Fibroblast of skin of right biceps (primary cell): ENCODE measurements around the gene XDH.

ENCODE experiments used
- DNase-seq: peaks from one replicate; pipeline ENCODE4 v3.0.0-alpha.2; 2013

The XDH gene

GRCh38 chr2:31414601-31415241 lies at the start of gene XDH:
Gene XDH, minus strand, starts transcription at chr2:31414742. Its CDS starts 76 bp downstream, at chr2:31414666.
- DNase-seq, result no peak

- no peak for DNase-seq
Measured at GRCh38 chr2:31457651-31458050, 43.1 kb upstream of the XDH start.

- peak; percentile 71 for DNase-seq
Measured at GRCh38 chr2:31446848-31447247, 32.3 kb upstream of the XDH start.

DNA sequence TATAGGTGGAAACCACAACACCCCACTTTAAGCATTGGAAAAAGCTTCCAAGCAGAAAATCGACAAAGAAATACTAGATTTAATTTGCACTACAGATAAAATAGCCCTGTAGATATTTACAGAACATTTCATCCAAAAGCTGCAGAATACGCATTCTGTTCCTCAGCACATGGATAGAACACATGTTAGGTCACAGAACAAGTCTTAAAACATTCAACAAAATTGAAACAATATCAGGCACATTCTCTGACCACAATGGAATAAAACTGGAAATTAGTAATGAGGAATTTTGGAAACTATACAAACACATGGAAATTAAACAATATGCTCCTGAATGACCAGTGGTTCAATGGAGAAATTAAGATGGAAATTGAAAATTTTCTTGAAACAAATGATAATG lies 27.8 kb upstream of the XDH start:
- no peak for DNase-seq

DNA sequence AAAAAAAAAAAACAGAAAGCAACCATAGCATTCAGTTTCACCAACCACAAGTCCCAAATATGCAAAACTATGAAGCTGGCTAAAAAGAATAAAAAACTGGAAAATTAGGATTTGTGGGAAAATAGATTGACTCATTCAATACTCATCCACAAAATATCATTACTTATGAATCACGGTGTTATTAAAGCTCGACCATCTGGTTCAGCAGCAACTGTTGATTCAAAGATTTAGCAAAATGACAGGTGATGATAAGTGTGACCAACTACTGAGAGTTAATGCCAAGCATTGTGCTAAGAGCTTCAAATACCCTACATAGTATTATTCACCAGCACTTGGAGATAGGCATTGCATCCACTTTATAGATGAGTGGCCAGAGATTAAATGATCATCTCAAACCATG lies 26.2 kb upstream of the XDH start:
- DNase-seq, result peak; percentile 97

GRCh38 chr2:31434911-31435310 lies 20.4 kb upstream of the XDH start:
- no peak for DNase-seq

- no peak for DNase-seq
Measured at GRCh38 chr2:31433541-31433940, 19.0 kb upstream of the XDH start.

GRCh38 chr2:31430439-31431165 lies 16.1 kb upstream of the XDH start:
- DNase-seq, result no peak

- no peak for DNase-seq
Measured at GRCh38 chr2:31429759-31430438, 15.4 kb upstream of the XDH start.

- DNase-seq, result no peak
Measured at GRCh38 chr2:31429040-31429439, 14.5 kb upstream of the XDH start.

- DNase-seq, result peak; percentile 36
Measured at GRCh38 chr2:31428001-31428418, 13.5 kb upstream of the XDH start.

DNA sequence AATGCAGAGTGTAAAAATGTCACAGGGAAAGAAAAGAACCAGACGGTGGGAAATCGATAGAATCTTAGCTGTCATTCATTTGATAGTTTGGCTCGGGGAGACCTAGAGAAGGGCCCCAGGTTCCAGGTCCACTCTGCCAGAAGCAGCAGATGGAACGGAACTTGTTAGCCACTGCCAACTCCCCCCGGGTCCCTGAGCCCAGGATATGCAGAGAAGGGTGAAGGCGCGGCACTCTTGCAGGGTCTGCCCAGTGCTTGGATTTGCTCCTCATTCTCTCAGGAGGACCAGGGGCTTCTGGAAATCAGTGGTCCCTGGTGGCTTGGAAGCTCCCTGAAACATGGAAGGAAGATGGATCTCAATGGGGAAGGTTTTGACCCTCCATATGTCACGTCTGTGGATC lies 11.6 kb upstream of the XDH start:
- DNase-seq, result no peak

DNA sequence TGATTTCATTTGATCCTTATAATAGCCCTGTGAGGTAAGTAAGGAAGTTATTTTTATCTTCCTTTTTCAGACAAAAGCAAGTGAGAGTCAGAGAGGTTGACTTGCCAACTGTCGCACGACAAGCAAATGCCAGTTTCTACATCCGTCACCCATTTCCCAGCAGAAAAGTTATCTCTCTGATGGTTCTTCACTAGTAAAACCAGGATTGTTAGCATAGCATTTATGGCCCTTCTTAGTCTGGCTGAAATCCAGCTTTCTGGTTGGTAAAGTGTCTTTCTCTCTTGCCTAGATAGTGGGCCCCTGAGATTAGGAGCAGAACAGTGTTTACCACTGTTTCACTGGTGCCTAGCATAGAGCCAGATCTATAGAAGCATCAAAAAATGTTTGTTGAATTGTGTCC lies 7.1 kb upstream of the XDH start:
- DNase-seq, result no peak

- peak; percentile 39 for DNase-seq
Measured at GRCh38 chr2:31420936-31421335, 6.4 kb upstream of the XDH start.

DNA sequence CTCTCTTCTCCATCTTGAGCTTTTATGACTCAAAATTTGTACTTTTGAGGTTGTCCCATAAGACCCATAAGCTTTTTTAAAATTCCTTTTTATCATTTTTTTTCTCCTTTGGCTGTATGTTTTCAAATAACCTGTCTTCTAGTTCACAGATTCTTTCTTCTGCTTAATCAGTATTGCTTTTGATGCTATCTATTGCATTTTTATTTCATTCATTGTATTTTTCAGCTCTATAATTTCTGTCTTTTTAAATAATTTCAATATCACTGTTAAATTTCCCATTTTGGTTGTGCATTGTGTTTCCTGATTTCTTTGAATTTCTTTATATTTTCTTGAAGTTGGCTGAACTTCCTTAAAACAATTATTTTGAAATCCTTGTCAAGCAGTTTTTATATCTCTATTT lies 4.8 kb upstream of the XDH start:
- no peak for DNase-seq

DNA sequence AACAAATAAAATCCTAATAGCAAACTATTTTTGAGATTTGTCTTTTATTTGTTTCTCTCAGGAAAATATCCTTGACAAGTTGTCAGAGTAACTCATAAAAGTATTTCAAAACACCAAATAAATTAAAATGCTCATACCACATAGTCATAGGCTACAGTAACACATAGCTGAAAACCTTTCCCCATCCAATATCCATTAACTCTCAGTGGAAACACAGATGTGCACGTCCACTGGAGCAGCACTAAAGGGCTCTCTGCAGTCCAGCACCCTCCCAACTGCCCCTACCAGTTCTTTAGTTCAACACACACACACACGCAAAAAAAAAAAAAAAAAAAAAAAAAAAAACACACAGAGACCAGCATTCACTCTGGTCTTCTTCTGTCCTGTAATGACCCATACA lies 879 bp upstream of the XDH start:
- DNase-seq, result no peak

DNA sequence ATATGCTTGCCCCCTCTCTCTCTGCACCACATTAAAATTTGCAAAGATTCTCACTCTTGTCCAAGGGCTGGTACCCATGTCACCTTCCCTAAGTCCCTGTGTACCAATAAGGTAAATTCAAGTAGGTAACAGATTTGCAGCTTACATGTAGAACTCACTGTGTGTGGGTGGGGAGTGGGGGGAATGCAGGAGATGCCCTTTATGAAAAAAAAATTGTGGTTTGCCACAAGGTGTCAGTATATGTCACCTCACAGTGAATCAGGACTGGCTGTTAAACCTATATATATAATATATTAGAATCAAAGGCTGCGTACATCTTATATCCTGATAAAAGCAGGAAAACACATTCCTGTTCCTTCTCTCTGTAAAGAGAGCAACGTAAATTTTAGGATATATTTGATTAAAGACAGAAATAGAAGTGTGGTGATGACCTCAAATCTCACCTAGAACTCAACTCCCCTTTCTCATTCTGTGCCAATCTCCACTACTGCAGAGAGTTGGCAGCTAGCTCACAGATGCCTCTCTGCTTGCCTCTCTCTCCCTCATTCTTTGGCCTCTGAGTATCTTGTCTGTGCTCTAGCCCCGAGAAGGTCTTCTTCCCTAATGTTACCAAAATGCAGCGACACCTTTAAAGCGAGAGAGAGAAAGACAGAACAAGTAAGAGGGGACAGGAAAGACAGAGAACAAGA lies 536 bp downstream of the XDH start:
- no peak for DNase-seq

- DNase-seq, result no peak
Measured at GRCh38 chr2:31413025-31413424, 1.5 kb downstream of the XDH start.

DNA sequence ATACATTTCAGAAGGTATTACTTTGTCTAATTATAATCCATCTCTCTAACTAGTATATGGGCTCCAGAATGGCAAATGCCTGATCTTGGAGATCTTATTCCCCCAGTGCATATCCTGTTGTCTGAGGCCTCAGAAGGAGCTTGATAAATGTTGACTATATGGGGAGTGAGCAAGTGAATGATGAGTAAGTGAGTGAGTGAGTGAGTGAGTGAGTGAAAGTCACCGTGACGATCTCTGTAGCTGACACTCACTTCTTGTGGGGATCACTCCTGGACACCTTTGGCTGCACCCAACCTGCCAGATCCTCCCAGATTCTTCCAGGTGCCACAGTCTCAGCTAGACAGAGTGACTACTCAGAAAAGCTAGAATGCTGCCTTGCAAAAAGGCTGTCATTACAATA lies 2.8 kb downstream of the XDH start:
- DNase-seq, result no peak

GRCh38 chr2:31406593-31407385 lies 7.8 kb downstream of the XDH start:
- no peak for DNase-seq

DNA sequence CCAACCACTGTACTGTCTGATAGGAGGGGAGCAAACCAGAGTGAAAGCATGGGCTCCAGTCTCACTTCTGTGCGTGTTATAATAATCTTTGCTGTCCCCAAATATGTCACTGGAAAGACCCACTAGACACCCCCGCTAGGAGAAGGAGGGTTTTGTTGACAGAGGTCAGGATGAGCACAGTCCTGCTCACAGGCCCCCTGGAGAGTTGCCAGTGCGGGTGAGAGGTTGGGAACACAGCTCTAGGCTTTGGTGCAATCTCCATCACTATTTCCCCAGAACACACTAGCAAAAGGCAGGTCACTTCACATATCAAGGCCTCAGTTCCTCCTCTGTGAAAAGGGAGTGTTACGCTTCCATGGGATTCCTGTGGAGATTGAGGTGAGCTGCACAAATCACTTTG lies 9.7 kb downstream of the XDH start:
- no peak for DNase-seq

DNA sequence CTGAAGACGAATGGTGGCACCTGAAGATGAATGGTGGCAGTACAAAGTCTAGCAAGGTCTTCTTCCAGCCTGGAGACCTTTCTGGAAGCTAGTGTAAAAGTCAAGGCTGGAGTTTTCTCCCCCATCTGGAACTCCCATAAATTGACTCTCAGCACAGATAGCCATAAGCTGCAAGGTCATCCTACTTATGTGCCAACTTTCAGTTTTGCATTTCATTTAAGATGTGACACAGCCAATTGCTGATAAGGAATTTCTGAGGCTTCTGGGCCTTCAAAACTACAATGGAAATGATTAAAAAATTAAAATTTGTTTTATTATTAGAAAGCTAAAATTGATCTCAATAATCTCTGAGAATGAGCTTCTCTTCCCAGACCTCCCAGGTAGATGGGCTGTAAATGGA lies 10.2 kb downstream of the XDH start:
- no peak for DNase-seq

DNA sequence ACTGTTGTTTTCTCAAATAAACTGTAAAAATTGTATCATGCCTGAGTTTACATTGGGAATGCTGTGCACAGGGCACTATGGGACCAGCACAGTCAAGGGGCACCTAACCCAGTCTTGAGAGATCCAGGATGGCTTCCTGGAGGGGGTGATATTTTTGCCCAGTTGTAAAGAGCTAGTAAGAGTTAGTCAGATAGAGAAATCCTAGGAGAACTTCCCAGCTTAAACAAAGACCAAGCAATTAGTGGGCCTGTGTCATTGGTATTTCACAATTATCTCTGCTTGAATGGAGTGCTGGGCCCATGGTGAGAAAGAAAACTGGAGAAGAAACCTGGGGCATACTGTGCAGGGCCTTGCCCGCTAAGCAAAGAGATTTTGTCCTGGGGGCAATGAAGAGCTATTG lies 12.2 kb downstream of the XDH start:
- DNase-seq, result peak; percentile 42
